NCI-H446 (cell line): ENCODE results near the gene ZAP70.
"Not testable (repeated sequence)": the region's sequence is repeated elsewhere in the genome, so short reads cannot be mapped to it uniquely, and the experiment has no call there.

Source experiments
- DNase-seq, 2 experiments: peaks; one replicate each; lab custom pipeline; 2025; lab: John Stamatoyannopoulos, UW

Gene ZAP70

DNA sequence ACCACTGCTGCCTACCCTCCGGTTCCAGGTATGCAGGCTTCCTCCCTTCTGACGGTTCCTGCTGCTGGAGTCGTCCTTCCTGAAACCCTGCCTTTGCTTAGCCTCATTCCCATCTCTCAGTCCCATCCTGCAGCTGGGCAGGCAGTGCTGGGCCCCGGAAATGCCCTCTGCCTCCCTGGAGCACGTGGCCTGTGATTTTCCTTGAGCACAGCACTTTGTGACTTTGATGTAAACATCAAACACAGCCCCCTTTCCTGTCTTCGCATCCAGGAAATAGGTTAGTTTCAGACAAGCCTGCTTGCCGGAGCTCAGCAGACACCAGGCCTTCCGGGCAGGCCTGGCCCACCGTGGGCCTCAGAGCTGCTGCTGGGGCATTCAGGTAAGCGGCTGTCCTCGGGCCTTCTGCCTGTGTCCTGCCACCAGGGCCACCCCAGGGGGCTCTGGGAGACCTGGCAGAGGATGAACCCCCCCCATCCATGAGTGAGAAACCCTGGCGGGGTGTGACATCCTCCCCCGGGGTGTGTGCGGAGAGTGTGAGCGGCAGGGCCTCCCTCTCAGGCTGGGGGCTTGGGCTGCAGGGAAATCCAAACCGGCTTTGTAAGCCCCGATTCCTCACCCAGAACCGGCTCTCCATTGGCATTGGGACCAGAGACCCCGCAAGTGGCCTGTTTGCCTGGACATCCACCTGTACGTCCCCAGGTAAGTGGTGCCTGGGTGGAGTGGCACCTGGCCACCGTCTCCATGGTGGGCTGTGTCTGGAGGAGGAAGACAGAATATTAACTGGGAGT is at the start of gene ZAP70:
Gene ZAP70, plus strand, starts transcription at position 281 of the 788 bp plus-strand sequence. CDS start 10,461 bp downstream, outside the sequence.
- no peak for DNase-seq

- DNase-seq, result peak in 1 of 2 experiments; percentile 19
Observed at GRCh38 chr2:97663626-97663961, 49.8 kb upstream of the ZAP70 start.

DNA sequence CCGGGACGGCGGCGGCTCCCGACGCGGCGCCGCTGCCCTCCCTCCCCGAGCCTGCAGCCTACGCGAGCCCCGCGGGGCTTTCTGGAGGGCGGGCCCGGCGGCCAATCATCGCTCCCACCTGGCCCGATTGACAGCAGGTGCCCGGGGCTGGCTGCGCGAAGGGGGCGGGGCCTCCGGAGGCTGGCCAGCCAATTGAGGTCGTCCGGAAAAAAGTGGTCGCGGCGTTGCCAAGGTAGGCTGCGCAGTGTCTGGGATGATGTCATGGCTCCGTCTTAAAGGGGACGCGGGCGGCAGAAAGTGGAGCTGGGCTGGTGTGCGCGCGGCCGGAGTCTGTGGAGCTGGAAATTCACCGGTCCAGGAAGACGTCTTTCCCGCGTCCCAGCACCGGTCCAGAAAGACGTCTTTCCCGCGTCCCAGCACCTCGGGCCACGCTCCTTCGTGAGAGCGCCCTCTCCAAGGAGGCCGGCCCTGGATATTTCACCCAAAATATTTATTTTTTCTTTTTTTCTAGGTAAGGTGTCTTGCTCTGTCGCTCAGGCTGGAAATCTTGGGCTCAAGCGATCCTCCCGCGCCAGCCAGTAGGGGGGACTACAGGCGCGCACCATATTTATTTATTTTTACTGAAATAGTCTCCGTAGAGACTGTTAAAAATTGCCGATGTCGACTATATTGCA is 49.3 kb upstream of the ZAP70 start, which contains the start of gene ACTR1B:
Gene ACTR1B, minus strand, starts transcription at position 83 of the 674 bp plus-strand sequence. CDS start 154 bp downstream, outside the sequence.
- peak; percentile 92 to 98 for DNase-seq

DNA sequence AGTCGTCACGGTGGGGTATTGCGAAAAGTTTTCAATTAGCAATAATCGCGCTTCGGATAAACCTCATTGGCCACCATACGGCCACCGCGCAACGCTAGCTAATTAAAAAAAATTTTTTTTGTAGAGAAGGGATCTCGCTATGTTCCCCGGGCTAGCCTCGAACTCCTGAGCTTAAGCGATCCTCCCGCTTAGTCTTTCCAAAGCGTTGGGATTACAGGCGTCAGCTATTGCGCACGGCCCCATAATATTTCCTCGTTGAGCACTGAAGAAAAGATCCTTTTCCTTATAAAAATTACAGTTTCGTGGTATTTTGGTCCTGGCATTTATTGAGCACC is 48.8 kb upstream of the ZAP70 start:
- DNase-seq, result no peak

DNA sequence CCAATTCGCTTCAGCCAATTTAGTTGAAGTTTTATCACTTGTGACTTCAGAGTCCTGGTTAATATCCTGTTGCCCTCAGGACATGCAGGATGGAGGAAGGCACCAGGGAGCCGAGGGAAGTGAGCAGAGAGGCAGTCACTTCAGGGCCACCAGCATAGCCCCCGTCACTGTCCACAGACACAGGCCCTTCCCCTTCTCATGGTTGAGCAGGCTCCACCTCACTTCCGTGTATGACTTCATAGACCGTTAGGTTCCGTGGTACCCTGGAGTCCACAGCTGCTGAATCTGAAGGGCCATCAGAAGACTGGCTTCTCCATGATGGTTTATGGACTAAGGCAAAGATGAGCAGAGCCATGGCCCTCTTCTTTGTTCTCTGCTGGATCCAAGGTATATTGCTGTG is 43.9 kb upstream of the ZAP70 start, which contains the start of gene C2orf92:
Gene C2orf92, plus strand, starts transcription at position 266 of the 400 bp plus-strand sequence. Its CDS starts 76 bp downstream, at position 342.
- DNase-seq, result no peak

- DNase-seq, result no peak
Observed at GRCh38 chr2:97670471-97670870, 42.9 kb upstream of the ZAP70 start.

GRCh38 chr2:97671526-97671925 is 41.9 kb upstream of the ZAP70 start:
- DNase-seq, result no peak

- DNase-seq, result not testable (repeated sequence)
Observed at GRCh38 chr2:97672606-97673140, 40.7 kb upstream of the ZAP70 start.

- DNase-seq, result no peak
Observed at GRCh38 chr2:97673182-97673914, 40.0 kb upstream of the ZAP70 start.

DNA sequence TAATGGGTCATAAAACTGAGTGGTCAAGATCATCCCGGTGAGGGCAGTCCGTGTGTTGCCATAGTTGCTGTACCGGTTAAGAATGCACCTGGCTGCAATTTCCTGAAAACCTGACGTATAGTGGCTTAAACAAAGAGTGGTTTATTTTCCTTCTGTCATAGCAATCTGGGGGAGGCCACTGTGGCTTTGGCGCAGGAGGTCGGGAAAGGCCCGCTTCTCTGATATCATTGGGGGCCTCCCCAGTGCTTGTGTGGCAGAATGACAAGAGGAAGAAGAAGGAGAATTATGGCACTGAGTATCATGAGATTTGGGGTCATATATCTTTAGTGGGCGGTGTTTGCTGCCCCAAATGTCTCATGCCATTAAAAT is 39.5 kb upstream of the ZAP70 start:
- no peak for DNase-seq

DNA sequence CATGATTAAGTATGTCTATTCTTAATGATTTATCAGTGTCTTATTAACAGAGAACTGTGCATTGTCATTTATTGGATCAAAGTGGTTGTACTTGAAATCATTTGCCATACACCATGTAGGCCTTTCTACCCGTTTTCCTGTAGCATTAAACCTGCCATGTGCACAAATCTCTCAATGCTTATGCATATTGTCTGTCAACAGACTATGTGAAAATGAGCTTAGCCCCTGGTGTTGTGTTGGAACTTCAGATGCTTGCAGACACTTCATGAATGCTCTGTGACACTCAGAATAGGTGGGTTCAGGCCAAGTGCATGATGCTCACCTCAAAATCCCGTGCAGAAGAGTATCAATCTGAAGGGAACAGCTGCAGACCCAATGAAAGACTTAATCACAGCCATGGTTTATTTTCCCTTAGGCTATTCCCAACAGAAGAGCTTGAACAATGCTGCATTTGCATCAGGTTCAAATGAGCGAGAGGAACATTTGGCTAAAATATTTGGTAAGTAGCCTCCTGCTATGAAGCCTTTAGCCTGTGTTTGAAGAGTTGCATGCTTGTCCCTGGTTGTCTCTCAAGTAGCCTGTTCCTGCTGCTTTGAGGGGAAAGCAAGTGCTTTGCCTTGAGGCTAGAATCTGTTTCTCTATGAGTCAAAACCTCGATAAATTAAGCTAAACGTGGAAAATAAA is 37.8 kb upstream of the ZAP70 start:
- no peak for DNase-seq

DNA sequence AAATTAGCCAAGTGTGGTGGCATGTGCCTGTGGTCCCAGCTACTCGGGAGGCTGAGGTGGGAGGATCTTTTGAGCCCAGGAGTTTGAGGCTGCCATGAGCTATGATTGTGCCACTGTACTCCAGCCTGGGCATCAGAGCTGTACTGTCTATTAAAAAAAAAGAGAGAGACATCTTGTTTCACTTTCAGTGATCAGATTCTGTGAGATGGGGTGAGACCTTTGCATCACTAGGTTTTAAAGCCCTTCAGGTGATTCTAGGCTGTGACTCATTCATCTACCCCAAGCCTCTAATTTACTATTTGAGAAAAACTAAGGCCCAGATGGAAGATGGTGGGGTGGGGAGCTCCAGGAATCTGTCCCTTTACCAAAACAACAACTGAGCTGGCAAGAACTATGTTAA is 36.8 kb upstream of the ZAP70 start:
- no peak for DNase-seq

GRCh38 chr2:97677480-97677879 is 35.9 kb upstream of the ZAP70 start:
- DNase-seq, result no peak

DNA sequence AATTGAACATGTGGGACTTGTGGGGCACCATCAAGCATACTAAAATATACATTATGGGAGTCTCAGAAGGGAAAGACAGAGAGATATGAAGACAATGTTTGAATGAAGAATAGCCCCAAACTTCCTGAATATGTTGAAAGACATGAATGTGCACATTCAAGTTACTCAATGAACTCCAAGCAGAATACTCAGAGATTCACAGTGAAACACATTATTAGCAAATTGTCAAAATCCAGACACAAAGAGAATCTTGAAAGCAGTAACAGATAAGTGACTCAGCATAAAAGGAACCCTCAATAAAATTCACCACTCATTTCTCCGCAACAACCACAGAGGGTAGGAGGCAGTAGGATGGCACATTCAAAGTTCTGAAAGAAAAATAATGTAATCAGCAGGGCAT is 35.1 kb upstream of the ZAP70 start:
- no peak for DNase-seq

- DNase-seq, result not testable (repeated sequence)
Observed at GRCh38 chr2:97687235-97687634, 26.1 kb upstream of the ZAP70 start.

DNA sequence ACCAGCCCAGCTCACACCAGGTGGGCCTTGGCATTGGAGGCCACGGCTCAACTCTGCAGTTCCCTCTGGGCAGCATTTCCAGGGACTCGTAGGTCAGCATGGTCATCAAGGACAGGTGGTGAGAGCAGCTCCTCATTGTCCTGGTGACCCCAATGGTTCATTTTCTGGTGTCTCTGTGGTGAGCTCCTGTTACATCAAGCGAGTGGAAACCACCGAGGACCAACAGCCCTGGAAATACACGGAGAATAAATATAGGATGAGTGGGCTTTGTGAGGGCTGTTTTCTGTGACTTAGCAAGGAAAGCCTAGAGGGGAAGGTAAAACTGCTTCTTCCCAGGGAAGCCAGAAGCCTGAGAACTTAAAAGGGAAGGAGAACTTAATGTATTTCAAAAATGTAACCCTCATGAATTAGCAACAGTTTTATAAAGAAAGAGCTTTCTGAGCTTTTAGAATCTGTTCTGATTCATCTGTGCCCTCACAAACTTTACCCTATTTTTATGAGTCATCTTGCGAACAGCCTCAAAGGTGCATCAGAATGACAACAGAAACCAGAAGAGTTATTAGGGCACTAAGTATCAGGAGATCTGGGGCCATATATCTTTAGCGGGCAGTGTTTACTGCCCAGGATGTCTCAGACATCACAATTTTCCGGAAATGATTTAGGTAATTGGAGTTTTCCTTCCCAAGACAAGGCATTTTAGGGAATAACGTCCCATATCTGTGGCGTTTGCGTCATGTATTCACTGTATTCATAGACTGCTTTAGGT is 25.1 kb upstream of the ZAP70 start:
- DNase-seq, result no peak

GRCh38 chr2:97691166-97691565 is 22.2 kb upstream of the ZAP70 start:
- no peak for DNase-seq

- no peak for DNase-seq
Observed at GRCh38 chr2:97693476-97693875, 19.9 kb upstream of the ZAP70 start.

- DNase-seq, result no peak
Observed at GRCh38 chr2:97695744-97696143, 17.6 kb upstream of the ZAP70 start.

DNA sequence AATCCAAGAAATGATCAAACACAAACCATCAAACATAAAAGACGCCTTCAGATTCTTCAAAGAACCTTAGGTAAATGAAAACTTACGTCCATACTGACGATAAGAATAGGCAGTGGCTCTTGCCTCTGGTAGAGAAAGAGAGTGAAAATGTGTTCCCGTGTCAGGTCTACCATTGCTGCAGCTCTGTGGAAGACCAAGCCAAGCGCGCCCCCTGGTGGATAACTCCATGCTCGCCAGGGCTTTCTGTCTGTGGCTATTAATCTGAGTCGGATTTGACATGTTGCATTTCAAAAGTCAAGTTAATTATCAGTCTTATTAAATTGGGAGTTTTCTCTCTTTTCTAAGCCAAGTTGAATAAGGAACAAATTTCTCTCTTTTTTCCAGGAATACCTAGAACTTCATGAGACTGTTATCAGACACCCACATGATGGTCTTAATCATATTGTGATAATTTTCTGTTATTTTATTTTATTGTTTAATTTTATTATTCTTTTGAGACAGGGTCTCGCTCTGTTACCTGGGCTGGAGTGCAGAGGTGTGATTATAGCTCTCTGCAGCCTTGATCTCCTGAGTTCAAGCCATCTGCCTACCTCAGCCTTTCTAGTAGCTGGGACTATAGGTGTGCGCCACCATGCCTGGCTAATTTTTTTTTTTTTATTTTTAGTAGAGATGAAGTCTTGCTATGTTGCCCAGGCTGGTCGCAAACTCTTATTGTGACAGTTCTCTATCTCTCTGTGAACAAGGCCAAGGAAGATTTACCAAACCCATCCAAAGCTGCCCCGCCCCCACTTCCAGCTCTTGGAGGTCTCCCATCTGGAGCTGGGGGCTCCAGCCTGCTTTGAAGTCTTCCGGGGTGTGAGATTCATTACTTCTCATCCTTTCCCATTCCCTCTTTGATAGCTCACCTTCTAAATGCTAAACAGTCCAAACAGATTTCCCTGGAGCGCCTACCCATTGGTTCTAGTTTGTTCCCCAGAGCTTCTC is 15.8 kb upstream of the ZAP70 start:
- peak; percentile 29 to 82 for DNase-seq
